Testis (tissue), 2 donors: Measurements from ENCODE around the gene ENPP7.

Source experiments
- CTCF ChIP-seq, 3 experiments: fragments of 450-650 bp in 2 of 3; fragments of 200-600 bp in 1 of 3; sonication (generic) in 1 of 3; IDR thresholded peaks; one replicate each; pipeline ENCODE4 v1.5.1; 2016 to 2019; ENCODE audit warnings: antibody characterized with exemption in 3 of 3, mild to moderate bottlenecking in 2 of 3, moderate library complexity in 1 of 3
- POLR2A ChIP-seq: fragments of 450-650 bp; IDR thresholded peaks from one replicate; pipeline ENCODE4 v1.6.1; 2017; ENCODE audit warnings: antibody characterized with exemption, mild to moderate bottlenecking, moderate library complexity

- TF ChIP-seq CTCF (IDR thresholded peaks at IDR 0.05) (no peak), POLR2A (no peak)
These were observed 39.1 kb downstream of the ENPP7 start for GRCh38 chr17:79769570-79770506.
